GM23338 (cell line): ENCODE results near the gene THSD1. TPM values are rescaled to one million over a fixed set of nuclear protein-coding genes. Genes with fewer than 3 reads are reported as not detected.

Experiments used
- CREB1 ChIP-seq: fragments of 250-450 bp; sonication (Bioruptor Pico); IDR thresholded peaks from 2 replicates; pipeline ENCODE4 v1.5.0; 2020; ENCODE audit warnings: low read depth, mild to moderate bottlenecking, moderate library complexity
- JUNB ChIP-seq: IDR thresholded peaks from one replicate; pipeline ENCODE4 v1.6.1; 2016; ENCODE audit warnings: antibody characterized with exemption; ENCODE audit not compliant: unreplicated experiment
- NANOG ChIP-seq: IDR thresholded peaks from 2 replicates; pipeline ENCODE4 v1.6.1; 2016; ENCODE audit warnings: antibody characterized with exemption, borderline replicate concordance
- REST ChIP-seq: IDR thresholded peaks from one replicate; pipeline ENCODE4 v1.6.1; 2018; ENCODE audit warnings: antibody characterized with exemption; ENCODE audit not compliant: unreplicated experiment
- ZNF114 ChIP-seq: fragments of 250-450 bp; sonication (Bioruptor Pico); IDR thresholded peaks from 2 replicates; pipeline ENCODE4 v1.5.0; 2020; ENCODE audit warnings: mild to moderate bottlenecking, moderate library complexity
- ZNF331 ChIP-seq: fragments of 250-450 bp; sonication (Bioruptor Pico); IDR thresholded peaks from 2 replicates; pipeline ENCODE4 v1.5.0; 2020; ENCODE audit warnings: low read depth, mild to moderate bottlenecking, moderate library complexity
- ZNF462 ChIP-seq: fragments of 250-450 bp; sonication (Bioruptor Pico); IDR thresholded peaks from 2 replicates; pipeline ENCODE4 v1.5.0; 2020; ENCODE audit warnings: mild to moderate bottlenecking, moderate library complexity
- polyA plus RNA-seq: library from polyadenylated mRNA; unstranded; fragments of >200 nt; fragmentation: Nextera tagmentation; extraction: Ambion mirVana; gene quantifications from 2 replicates; pipeline ENCODE4 v1.2.1, GENCODE V29; 2016
- total RNA-seq: library from RNA; depleted of rRNA; stranded (reverse); fragments of >200 nt; shearing (Covaris generic); gene quantifications from 2 replicates; pipeline ENCODE4 v1.2.3, GENCODE V29; 2014

THSD1 gene
- total and polyA plus RNA-seq, 2 experiments from 2014 or later, result 0.69 TPM; not detected in 1

- TF ChIP-seq ZNF462 (CRISPR knock-in tag) (no peak), NANOG (no peak), ZNF331 (CRISPR knock-in tag) (no peak), ZNF114 (CRISPR knock-in tag) (no peak), REST (no peak), JUNB (no peak), CREB1 (CRISPR knock-in tag) (no peak)
These were observed 27.7 kb downstream of the THSD1 start (continued) for GRCh38 chr13:52378312-52378711.
